ENCODE results near the gene ARHGAP24.

ARHGAP24 gene

GRCh38 chr4:85932500-85933290 lies 457.7 kb downstream of the ARHGAP24 start:
- TF ChIP-seq, protein P1, sequence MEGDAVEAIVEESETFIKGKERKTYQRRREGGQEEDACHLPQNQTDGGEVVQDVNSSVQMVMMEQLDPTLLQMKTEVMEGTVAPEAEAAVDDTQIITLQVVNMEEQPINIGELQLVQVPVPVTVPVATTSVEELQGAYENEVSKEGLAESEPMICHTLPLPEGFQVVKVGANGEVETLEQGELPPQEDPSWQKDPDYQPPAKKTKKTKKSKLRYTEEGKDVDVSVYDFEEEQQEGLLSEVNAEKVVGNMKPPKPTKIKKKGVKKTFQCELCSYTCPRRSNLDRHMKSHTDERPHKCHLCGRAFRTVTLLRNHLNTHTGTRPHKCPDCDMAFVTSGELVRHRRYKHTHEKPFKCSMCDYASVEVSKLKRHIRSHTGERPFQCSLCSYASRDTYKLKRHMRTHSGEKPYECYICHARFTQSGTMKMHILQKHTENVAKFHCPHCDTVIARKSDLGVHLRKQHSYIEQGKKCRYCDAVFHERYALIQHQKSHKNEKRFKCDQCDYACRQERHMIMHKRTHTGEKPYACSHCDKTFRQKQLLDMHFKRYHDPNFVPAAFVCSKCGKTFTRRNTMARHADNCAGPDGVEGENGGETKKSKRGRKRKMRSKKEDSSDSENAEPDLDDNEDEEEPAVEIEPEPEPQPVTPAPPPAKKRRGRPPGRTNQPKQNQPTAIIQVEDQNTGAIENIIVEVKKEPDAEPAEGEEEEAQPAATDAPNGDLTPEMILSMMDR (IDR thresholded peaks at IDR 0.05; ENCODE audit: insufficient read depth, low read length, missing control alignments): no peak
- DNase-seq (ENCODE audit: low read depth, low spot score): no peak
- POLR2A ChIA-PET: no interaction called here
- CTCF ChIA-PET: no interaction called here
- no peak overlapping the region for H3K4me3 ChIP-seq (ENCODE audit: low read depth, low read length)

DNA sequence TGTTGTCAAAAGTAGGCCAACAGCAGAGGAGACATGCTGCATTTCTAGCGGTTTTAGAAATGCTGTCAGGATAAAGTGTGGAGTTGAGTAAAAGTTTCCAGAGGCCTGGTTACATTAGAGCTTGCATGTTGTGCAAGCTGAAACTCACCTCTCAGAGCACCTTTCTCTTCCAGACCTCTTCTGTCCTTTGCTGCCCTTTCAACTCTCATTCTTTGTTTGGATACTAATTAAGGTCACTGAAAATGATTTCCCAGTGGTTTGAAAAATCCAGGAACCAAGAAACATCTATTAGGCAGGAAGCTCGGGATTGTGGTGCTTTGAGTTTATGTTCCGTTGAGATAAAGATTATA lies 458.3 kb downstream of the ARHGAP24 start:
- no peak for DNase-seq (ENCODE audit: low read depth, low spot score)
- TF ChIP-seq, protein P1 (IDR thresholded peaks at IDR 0.05; ENCODE audit: insufficient read depth, low read length, missing control alignments): no peak
- H3K4me3 ChIP-seq (ENCODE audit: low read depth, low read length): no peak overlapping the region
- ChIA-PET POLR2A (no interaction called here), CTCF (interaction anchor here (1.1 kb wide), 1 partner anchor 29 kb away, joined by 3 read pairs; no protein-coding TSS in a partner anchor)

DNA sequence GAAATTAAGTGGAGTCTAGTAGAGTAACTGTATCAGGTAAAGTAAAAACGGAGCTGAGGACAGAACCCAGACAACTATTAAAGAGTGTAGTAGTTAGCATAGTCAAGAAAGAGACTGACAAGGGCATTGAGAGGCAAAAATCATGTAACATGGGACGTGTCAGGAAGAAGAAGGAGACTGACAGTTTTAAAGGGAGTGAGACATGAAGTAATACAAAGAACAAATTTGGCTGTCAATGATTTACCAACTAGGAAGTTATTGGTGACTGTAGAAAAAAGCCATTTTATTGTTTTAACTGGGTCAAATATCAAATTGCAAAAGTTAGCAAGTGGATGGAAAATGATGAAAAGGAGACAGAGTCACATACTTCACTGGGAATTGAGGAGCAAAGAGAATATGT lies 462.6 kb downstream of the ARHGAP24 start:
- no peak overlapping the region for H3K4me3 ChIP-seq (ENCODE audit: low read depth, low read length)
- ChIA-PET CTCF (no interaction called here), POLR2A (no interaction called here)
- DNase-seq (ENCODE audit: low read depth, low spot score): no peak
- TF ChIP-seq, protein P1 (IDR thresholded peaks at IDR 0.05; ENCODE audit: insufficient read depth, low read length, missing control alignments): no peak

- no peak for DNase-seq (ENCODE audit: low read depth, low spot score)
- H3K4me3 ChIP-seq (ENCODE audit: low read depth, low read length): no peak overlapping the region
- ChIA-PET POLR2A (no interaction called here), CTCF (interaction anchor here (0.8 kb wide), 1 partner anchor 39 kb away, joined by 3 read pairs; no protein-coding TSS in a partner anchor)
- TF ChIP-seq, protein P1 (IDR thresholded peaks at IDR 0.05; ENCODE audit: insufficient read depth, low read length, missing control alignments): no peak
Measured at GRCh38 chr4:85938062-85938461, 463.1 kb downstream of the ARHGAP24 start.

- TF ChIP-seq, protein P1 (IDR thresholded peaks at IDR 0.05; ENCODE audit: insufficient read depth, low read length, missing control alignments): no peak
- no peak for DNase-seq (ENCODE audit: low read depth, low spot score)
- no peak overlapping the region for H3K4me3 ChIP-seq (ENCODE audit: low read depth, low read length)
- ChIA-PET CTCF (interaction anchor here (0.7 to 1.1 kb wide), 3 partner anchors 15 to 40 kb away, joined by 3 read pairs; no protein-coding TSS in a partner anchor), POLR2A (no interaction called here)
Measured at GRCh38 chr4:85938902-85939301, 464.0 kb downstream of the ARHGAP24 start.

GRCh38 chr4:85939595-85939994 lies 464.6 kb downstream of the ARHGAP24 start:
- TF ChIP-seq, protein P1 (IDR thresholded peaks at IDR 0.05; ENCODE audit: insufficient read depth, low read length, missing control alignments): no peak
- POLR2A ChIA-PET: no interaction called here
- DNase-seq (ENCODE audit: low read depth, low spot score): no peak
- CTCF ChIA-PET: interaction anchor here (1.1 kb wide), 1 partner anchor 14 kb away, joined by 3 read pairs; no protein-coding TSS in a partner anchor
- H3K4me3 ChIP-seq (ENCODE audit: low read depth, low read length): no peak overlapping the region

Measured in AG04449 (cell line).